Fibroblast of upper back skin (primary cell): ENCODE data around the gene RAET1G.
"Not testable (repeated sequence)": the region's sequence is repeated elsewhere in the genome, so short reads cannot be mapped to it uniquely, and the experiment has no call there.

Source experiments
- DNase-seq: peaks from one replicate; pipeline ENCODE4 v3.0.0-alpha.2; 2013

RAET1G gene

GRCh38 chr6:149953390-149953789 lies 30.5 kb upstream of the RAET1G start:
- DNase-seq, result not testable (repeated sequence)

- no peak for DNase-seq
Measured at GRCh38 chr6:149951626-149952025, 28.7 kb upstream of the RAET1G start.

- DNase-seq, result no peak
Measured at GRCh38 chr6:149951096-149951495, 28.2 kb upstream of the RAET1G start.

GRCh38 chr6:149950423-149950822 lies 27.5 kb upstream of the RAET1G start:
- no peak for DNase-seq

- DNase-seq, result no peak
Measured at GRCh38 chr6:149948616-149949015, 25.7 kb upstream of the RAET1G start.

GRCh38 chr6:149948011-149948410 lies 25.1 kb upstream of the RAET1G start:
- no peak for DNase-seq

- not testable (repeated sequence) for DNase-seq
Measured at GRCh38 chr6:149947533-149947932, 24.6 kb upstream of the RAET1G start.

- not testable (repeated sequence) for DNase-seq
Measured at GRCh38 chr6:149946631-149947030, 23.7 kb upstream of the RAET1G start.

GRCh38 chr6:149945276-149945675 lies 22.4 kb upstream of the RAET1G start:
- DNase-seq, result not testable (repeated sequence)

- DNase-seq, result not testable (repeated sequence)
Measured at GRCh38 chr6:149943321-149943720, 20.4 kb upstream of the RAET1G start.

- no peak for DNase-seq
Measured at GRCh38 chr6:149942461-149942829, 19.5 kb upstream of the RAET1G start.

- DNase-seq, result peak; percentile 96
Measured at GRCh38 chr6:149941583-149942460, 18.9 kb upstream of the RAET1G start, which contains the start of gene ULBP2. TSS of gene ULBP2 (plus strand) at chr6:149942014. CDS start at chr6:149942073, 59 bp downstream.

GRCh38 chr6:149940672-149940982 lies 17.7 kb upstream of the RAET1G start:
- DNase-seq, result no peak

- no peak for DNase-seq
Measured at GRCh38 chr6:149939909-149940671, 17.2 kb upstream of the RAET1G start.

- no peak for DNase-seq
Measured at GRCh38 chr6:149939356-149939648, 16.4 kb upstream of the RAET1G start.

GRCh38 chr6:149938571-149939355 lies 15.8 kb upstream of the RAET1G start:
- no peak for DNase-seq

- not testable (repeated sequence) for DNase-seq
Measured at GRCh38 chr6:149938013-149938570, 15.2 kb upstream of the RAET1G start.

GRCh38 chr6:149936743-149937142 lies 13.8 kb upstream of the RAET1G start:
- no peak for DNase-seq

GRCh38 chr6:149935668-149936067 lies 12.7 kb upstream of the RAET1G start:
- DNase-seq, result no peak

GRCh38 chr6:149935246-149935645 lies 12.3 kb upstream of the RAET1G start:
- no peak for DNase-seq

- DNase-seq, result peak; percentile 73
Measured at GRCh38 chr6:149934249-149935156, 11.6 kb upstream of the RAET1G start.

- DNase-seq, result no peak
Measured at GRCh38 chr6:149933461-149933860, 10.5 kb upstream of the RAET1G start.
